Measurements from ENCODE around the gene TRANK1.

The TRANK1 gene

DNA sequence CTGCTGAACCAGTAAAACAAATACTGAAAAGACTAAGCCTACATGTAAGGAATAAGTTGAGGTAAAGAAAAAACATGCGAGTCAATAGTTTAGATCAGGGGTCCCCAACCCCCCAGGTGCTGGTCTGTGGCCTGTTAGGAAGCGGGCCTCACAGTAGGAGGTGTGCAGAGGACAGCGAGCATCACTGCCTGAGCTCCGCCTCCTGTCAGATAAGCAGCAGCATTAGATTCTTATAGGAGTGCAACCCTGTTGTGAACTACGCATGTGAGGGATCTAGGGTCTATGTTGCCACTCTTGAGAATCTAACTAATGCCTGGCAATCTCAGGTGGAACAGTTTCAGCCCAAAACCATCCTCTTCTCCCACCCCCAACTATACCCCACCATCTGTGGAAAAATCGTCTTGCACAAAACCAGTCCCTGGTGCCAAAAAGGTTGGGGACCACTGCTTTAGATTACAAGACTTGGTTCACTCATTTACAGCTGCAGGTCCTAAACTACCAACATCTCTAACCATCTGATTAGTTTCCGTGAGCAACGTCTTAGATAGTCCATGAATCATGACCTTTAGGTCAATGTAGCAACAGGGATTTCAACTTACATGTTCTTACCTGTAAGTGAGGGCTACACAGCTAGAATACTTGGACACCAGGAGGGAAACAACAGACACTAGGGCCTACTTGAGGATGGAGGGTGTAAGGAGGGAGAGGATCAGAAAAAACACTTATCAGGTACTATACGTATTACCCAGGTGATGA, 66.7 kb downstream of the TRANK1 start:
- Histone ChIP-seq H3K9me3 (ENCODE audit: control insufficient read depth, insufficient read depth, low read depth, low read length) (no peaks in the 10 kb centered on the region), H3K27ac (ENCODE audit: extremely low read depth, low read depth, low read length) (no peak overlapping the region), H3K36me3 (ENCODE audit: control insufficient read depth in 2 of 2, insufficient read depth in 1 of 2, low read length in 2 of 2) (no peaks in the 10 kb centered on the region), H3K4me3 (ENCODE audit: low read depth, low read length) (no peak overlapping the region), H3K4me1 (ENCODE audit: control insufficient read depth, insufficient read depth, low read length) (no peaks in the 10 kb centered on the region)
- ChIA-PET CTCF (no interaction called here), POLR2A (no interaction called here)
- TF ChIP-seq KLF8 (tag by site-specific recombination; IDR thresholded peaks at IDR 0.05) = no peak
- TF ChIP-seq, protein P1, sequence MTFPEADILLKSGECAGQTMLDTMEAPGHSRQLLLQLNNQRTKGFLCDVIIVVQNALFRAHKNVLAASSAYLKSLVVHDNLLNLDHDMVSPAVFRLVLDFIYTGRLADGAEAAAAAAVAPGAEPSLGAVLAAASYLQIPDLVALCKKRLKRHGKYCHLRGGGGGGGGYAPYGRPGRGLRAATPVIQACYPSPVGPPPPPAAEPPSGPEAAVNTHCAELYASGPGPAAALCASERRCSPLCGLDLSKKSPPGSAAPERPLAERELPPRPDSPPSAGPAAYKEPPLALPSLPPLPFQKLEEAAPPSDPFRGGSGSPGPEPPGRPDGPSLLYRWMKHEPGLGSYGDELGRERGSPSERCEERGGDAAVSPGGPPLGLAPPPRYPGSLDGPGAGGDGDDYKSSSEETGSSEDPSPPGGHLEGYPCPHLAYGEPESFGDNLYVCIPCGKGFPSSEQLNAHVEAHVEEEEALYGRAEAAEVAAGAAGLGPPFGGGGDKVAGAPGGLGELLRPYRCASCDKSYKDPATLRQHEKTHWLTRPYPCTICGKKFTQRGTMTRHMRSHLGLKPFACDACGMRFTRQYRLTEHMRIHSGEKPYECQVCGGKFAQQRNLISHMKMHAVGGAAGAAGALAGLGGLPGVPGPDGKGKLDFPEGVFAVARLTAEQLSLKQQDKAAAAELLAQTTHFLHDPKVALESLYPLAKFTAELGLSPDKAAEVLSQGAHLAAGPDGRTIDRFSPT (tag by site-specific recombination; IDR thresholded peaks at IDR 0.05) = no peak
- TF ChIP-seq SCRT2 (tag by site-specific recombination; IDR thresholded peaks at IDR 0.05) = no peak
- TF ChIP-seq ZIC2 (tag by site-specific recombination; IDR thresholded peaks at IDR 0.05) = no peak
- TF ChIP-seq, protein P2, sequence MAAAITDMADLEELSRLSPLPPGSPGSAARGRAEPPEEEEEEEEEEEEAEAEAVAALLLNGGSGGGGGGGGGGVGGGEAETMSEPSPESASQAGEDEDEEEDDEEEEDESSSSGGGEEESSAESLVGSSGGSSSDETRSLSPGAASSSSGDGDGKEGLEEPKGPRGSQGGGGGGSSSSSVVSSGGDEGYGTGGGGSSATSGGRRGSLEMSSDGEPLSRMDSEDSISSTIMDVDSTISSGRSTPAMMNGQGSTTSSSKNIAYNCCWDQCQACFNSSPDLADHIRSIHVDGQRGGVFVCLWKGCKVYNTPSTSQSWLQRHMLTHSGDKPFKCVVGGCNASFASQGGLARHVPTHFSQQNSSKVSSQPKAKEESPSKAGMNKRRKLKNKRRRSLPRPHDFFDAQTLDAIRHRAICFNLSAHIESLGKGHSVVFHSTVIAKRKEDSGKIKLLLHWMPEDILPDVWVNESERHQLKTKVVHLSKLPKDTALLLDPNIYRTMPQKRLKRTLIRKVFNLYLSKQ (tag by site-specific recombination; IDR thresholded peaks at IDR 0.05; ENCODE audit: borderline replicate concordance) = no peak
- TF ChIP-seq ZNF175 (tag by site-specific recombination; IDR thresholded peaks at IDR 0.05) = no peak
- TF ChIP-seq ZNF621 (tag by site-specific recombination; IDR thresholded peaks at IDR 0.05) = no peak
- no peak for TF ChIP-seq ZNF23 (tag by site-specific recombination; IDR thresholded peaks at IDR 0.05; ENCODE audit: borderline replicate concordance)
- TF ChIP-seq ZFHX2 (tag by site-specific recombination; conservative IDR thresholded peaks at IDR 0.05) = no peak
- no peak for TF ChIP-seq ZNF37A (tag by site-specific recombination; IDR thresholded peaks at IDR 0.05)
- TF ChIP-seq, protein P3, sequence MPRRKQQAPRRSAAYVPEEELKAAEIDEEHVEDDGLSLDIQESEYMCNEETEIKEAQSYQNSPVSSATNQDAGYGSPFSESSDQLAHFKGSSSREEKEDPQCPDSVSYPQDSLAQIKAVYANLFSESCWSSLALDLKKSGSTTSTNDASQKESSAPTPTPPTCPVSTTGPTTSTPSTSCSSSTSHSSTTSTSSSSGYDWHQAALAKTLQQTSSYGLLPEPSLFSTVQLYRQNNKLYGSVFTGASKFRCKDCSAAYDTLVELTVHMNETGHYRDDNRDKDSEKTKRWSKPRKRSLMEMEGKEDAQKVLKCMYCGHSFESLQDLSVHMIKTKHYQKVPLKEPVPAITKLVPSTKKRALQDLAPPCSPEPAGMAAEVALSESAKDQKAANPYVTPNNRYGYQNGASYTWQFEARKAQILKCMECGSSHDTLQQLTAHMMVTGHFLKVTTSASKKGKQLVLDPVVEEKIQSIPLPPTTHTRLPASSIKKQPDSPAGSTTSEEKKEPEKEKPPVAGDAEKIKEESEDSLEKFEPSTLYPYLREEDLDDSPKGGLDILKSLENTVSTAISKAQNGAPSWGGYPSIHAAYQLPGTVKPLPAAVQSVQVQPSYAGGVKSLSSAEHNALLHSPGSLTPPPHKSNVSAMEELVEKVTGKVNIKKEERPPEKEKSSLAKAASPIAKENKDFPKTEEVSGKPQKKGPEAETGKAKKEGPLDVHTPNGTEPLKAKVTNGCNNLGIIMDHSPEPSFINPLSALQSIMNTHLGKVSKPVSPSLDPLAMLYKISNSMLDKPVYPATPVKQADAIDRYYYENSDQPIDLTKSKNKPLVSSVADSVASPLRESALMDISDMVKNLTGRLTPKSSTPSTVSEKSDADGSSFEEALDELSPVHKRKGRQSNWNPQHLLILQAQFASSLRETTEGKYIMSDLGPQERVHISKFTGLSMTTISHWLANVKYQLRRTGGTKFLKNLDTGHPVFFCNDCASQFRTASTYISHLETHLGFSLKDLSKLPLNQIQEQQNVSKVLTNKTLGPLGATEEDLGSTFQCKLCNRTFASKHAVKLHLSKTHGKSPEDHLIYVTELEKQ (tag by site-specific recombination; IDR thresholded peaks at IDR 0.05; ENCODE audit: borderline replicate concordance) = no peak
- no peak for TF ChIP-seq ZNF670 (tag by site-specific recombination; IDR thresholded peaks at IDR 0.05; ENCODE audit: low read depth)
- no peak for TF ChIP-seq GFI1B (tag by site-specific recombination; IDR thresholded peaks at IDR 0.05)
- no peak for TF ChIP-seq TCF7L2 (IDR thresholded peaks at IDR 0.05; ENCODE audit: borderline replicate concordance, low read depth, low read length)
- no peak for TF ChIP-seq KLF9 (tag by site-specific recombination; IDR thresholded peaks at IDR 0.05; ENCODE audit: low read depth)
- no peak for TF ChIP-seq HOXD13 (CRISPR knock-in tag; IDR thresholded peaks at IDR 0.05; ENCODE audit: borderline replicate concordance)
- no peak for TF ChIP-seq ZNF660 (tag by site-specific recombination; IDR thresholded peaks at IDR 0.05)
- no peak for TF ChIP-seq ZNF624 (tag by site-specific recombination; IDR thresholded peaks at IDR 0.05)

Measured in HEK293 (cell line).